Tibial nerve (tissue), 4 donors: ENCODE data around the gene GPR62. TPM values are rescaled to one million over a fixed set of nuclear protein-coding genes. Genes with fewer than 3 reads are reported as not detected.

Experiments used
- DNase-seq, 2 donors: peaks; one replicate each; pipeline ENCODE4 v3.0.0-alpha.2; 2019; ENCODE audit warnings: low spot score in 2 of 2
- H3K27ac ChIP-seq, 4 donors: fragments of 200-600 bp; sonication (generic) in 3 of 4; one replicate each; pipeline ENCODE4 v1.5.1; 2017 to 2019; ENCODE audit warnings: mild to moderate bottlenecking in 1 of 4
- H3K27me3 ChIP-seq, 2 donors: fragments of 200-600 bp; sonication (generic) in 1 of 2; one replicate each; pipeline versions ENCODE4 v1.5.1 to v1.6.0; 2017 to 2019
- H3K36me3 ChIP-seq, 3 donors: fragments of 200-600 bp; sonication (generic); one replicate each; pipeline ENCODE4 v1.5.1; 2018 to 2019
- H3K4me1 ChIP-seq, 4 donors: fragments of 200-600 bp; sonication (generic) in 3 of 4; one replicate each; pipeline ENCODE4 v1.5.1; 2017 to 2019
- H3K4me3 ChIP-seq, 4 donors: fragments of 200-600 bp; sonication (generic) in 3 of 4; one replicate each; pipeline ENCODE4 v1.5.1; 2017 to 2019; ENCODE audit warnings: mild to moderate bottlenecking in 1 of 4, moderate library complexity in 1 of 4
- H3K9me3 ChIP-seq, 4 donors: fragments of 200-600 bp; sonication (generic) in 3 of 4; one replicate each; pipeline ENCODE4 v1.5.1; 2017 to 2019
- CTCF ChIP-seq, 5 experiments: fragments of 200-600 bp in 3 of 5; fragments of 450-650 bp in 2 of 5; sonication (generic) in 3 of 5; IDR thresholded peaks; one replicate each; pipeline ENCODE4 v1.5.1; 2016 to 2019; ENCODE audit warnings: antibody characterized with exemption in 5 of 5, mild to moderate bottlenecking in 3 of 5, moderate library complexity in 2 of 5
- EP300 ChIP-seq, 2 donors: sonication (generic); formaldehyde crosslinking; IDR thresholded peaks; one replicate each; pipeline ENCODE4 v1.6.1; 2017; ENCODE audit warnings: antibody characterized with exemption in 2 of 2, mild to moderate bottlenecking in 1 of 2
- POLR2A ChIP-seq, 2 donors: fragments of 450-650 bp; IDR thresholded peaks; one replicate each; pipeline ENCODE4 v1.6.1; 2017; ENCODE audit warnings: antibody characterized with exemption in 2 of 2, mild to moderate bottlenecking in 2 of 2, moderate library complexity in 2 of 2
- WGBS, 2 donors: methylation state at CpG; one replicate each; pipeline ENCODE4 v1.1.5; 2018; 5-methylcytosine and 5-hydroxymethylcytosine counted together
- total RNA-seq, 4 donors: library from RNA; depleted of rRNA; stranded (reverse); fragments of >200 nt; gene quantifications; one replicate each; pipeline ENCODE4 v1.1.0, GENCODE V29; 2016

The GPR62 gene
- total RNA-seq, 4 donors from 2014 or later = 0.87 to 1.0 TPM; not detected in 2

- H3K9me3 ChIP-seq = no peaks in the 10 kb centered on the region
- H3K36me3 ChIP-seq = peaks cover 0 to 40% (median 0%) of the 10 kb centered on the region in 3 donors
- H3K27ac ChIP-seq = peak overlapping the region; percentile 81 to 96 (median 93)
- H3K4me1 ChIP-seq = peaks cover 0 to 42% (median 20%) of the 10 kb centered on the region in 4 donors
- H3K27me3 ChIP-seq = no peaks in the 10 kb centered on the region
- WGBS, 2 donors = 61 to 68% methylated on average over 20 to 22 of the region's 22 CpGs
- TF ChIP-seq CTCF (IDR thresholded peaks at IDR 0.05) (no peak), POLR2A (IDR thresholded peaks at IDR 0.05) (no peak), EP300 (IDR thresholded peaks at IDR 0.05) (no peak)
- no peak for DNase-seq
- peak overlapping the region; percentile 53 to 76 (median 60) for H3K4me3 ChIP-seq
These were observed 28.5 kb downstream of the GPR62 start for GRCh38 chr3:51983578-51984268.

- no peaks in the 10 kb centered on the region for H3K9me3 ChIP-seq
- peaks cover 0 to 42% (median 20%) of the 10 kb centered on the region in 4 donors for H3K4me1 ChIP-seq
- DNase-seq = no peak
- H3K27me3 ChIP-seq = no peaks in the 10 kb centered on the region
- H3K36me3 ChIP-seq = peaks cover 0 to 46% (median 0%) of the 10 kb centered on the region in 3 donors
- peak overlapping the region in 3 of 4 donors; percentile 93 to 96 (median 93) for H3K27ac ChIP-seq
- peak overlapping the region in 1 of 4 donors; percentile 59 for H3K4me3 ChIP-seq
- TF ChIP-seq EP300 (IDR thresholded peaks at IDR 0.05) = no peak
- no peak for TF ChIP-seq CTCF (IDR thresholded peaks at IDR 0.05)
- no peak for TF ChIP-seq POLR2A (IDR thresholded peaks at IDR 0.05)
These were observed 29.1 kb downstream of the GPR62 start for GRCh38 chr3:51984269-51984647.

GRCh38 chr3:51985063-51985462 lies 29.9 kb downstream of the GPR62 start:
- WGBS, 2 donors = 85 to 86% methylated on average over 6 of the region's 6 CpGs
- DNase-seq = no peak
- no peak overlapping the region for H3K4me3 ChIP-seq

GRCh38 chr3:51986010-51986947 lies 31.1 kb downstream of the GPR62 start:
- Histone ChIP-seq H3K4me3 (no peak overlapping the region), H3K9me3 (no peaks in the 10 kb centered on the region), H3K27me3 (no peaks in the 10 kb centered on the region), H3K36me3 (peaks cover 0 to 50% (median 0%) of the 10 kb centered on the region in 3 donors), H3K27ac (peak overlapping the region in 2 of 4 donors; percentile 23 to 65), H3K4me1 (peaks cover 0 to 40% (median 18%) of the 10 kb centered on the region in 4 donors)
- no peak for TF ChIP-seq CTCF (IDR thresholded peaks at IDR 0.05)
- no peak for TF ChIP-seq EP300 (IDR thresholded peaks at IDR 0.05)
- no peak for TF ChIP-seq POLR2A (IDR thresholded peaks at IDR 0.05)
- WGBS, 2 donors = 84 to 85% methylated on average over 9 to 12 of the region's 12 CpGs
- DNase-seq = no peak

More at GRCh38 chr3:51985063-51985462, 29.9 kb downstream of the GPR62 start:
- Histone ChIP-seq H3K27ac (peak overlapping the region in 2 of 4 donors; percentile 93), H3K4me1 (peaks cover 0 to 42% (median 20%) of the 10 kb centered on the region in 4 donors), H3K27me3 (no peaks in the 10 kb centered on the region), H3K36me3 (peaks cover 0 to 42% (median 0%) of the 10 kb centered on the region in 3 donors), H3K9me3 (no peaks in the 10 kb centered on the region)
- TF ChIP-seq POLR2A (IDR thresholded peaks at IDR 0.05) (no peak), EP300 (IDR thresholded peaks at IDR 0.05) (no peak), CTCF (IDR thresholded peaks at IDR 0.05) (no peak)
